GM19025 (cell line): ENCODE data around the gene NME3.

Experiments
- ATAC-seq: cut with Tn5 transposase; IDR thresholded peaks from one replicate; pipeline ENCODE4 v1.9.1; 2021; ENCODE audit warnings: mild to moderate bottlenecking, low read depth, moderate library complexity; ENCODE audit not compliant: unreplicated experiment

The NME3 gene

DNA sequence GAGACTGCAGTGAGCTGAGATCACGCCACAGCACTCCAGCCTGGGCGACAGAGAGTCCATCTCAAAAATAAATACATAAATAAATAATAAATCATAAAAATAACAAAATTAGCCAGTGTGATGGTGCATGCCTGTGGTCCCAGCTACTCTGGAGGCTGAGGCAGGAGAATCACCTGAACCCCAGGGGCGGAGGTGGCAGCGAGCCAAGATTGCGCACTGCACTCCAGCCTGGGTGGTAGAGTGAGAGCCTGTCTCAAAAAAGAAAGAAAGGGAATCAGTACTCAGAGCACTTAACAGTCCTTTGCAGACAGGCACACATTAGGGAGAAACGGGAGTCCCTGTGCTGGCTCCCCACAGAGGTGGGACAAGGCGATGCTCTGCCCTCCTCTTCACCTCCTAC is 40.3 kb downstream of the NME3 start:
- ATAC-seq = no peak

DNA sequence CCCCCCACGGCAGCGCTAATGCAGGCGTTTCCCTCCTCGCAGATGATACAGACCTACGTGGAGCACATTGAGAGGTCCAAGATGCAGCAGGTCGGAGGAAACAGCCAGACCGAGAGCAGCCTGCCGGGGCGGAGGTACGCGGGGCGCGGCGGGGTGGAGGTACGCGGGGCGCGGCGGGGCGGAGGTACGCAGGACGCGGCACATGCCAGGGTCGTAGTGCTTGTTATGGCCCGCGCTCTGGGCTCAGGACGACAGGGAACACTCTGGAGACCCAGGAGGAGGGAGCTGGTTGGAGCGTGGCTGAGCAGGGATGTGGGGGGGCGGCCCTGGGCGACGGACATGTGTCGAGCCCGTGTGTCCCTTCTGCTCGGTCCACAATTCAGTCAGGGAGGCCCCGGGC is 41.9 kb downstream of the NME3 start:
- no peak for ATAC-seq

DNA sequence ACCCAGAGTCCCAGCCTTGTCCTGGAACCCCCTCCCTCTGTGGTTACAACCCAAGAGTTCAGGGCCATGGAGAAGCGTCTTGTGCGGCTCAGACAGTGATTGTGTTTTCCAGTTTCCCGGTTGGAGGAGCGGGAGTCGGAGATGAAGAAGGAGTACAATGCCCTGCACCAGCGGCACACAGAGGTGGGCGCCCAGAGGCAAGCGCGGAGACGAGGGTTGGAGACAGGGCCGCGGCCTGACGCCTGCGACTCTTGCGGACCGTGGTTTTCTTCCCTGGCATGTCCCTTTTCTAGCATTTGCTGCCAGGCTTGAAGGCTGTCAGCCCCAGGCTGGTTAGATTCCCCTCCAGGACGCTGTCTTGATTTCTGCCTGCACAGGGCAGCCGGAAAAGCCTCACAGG is 42.3 kb downstream of the NME3 start:
- no peak for ATAC-seq

DNA sequence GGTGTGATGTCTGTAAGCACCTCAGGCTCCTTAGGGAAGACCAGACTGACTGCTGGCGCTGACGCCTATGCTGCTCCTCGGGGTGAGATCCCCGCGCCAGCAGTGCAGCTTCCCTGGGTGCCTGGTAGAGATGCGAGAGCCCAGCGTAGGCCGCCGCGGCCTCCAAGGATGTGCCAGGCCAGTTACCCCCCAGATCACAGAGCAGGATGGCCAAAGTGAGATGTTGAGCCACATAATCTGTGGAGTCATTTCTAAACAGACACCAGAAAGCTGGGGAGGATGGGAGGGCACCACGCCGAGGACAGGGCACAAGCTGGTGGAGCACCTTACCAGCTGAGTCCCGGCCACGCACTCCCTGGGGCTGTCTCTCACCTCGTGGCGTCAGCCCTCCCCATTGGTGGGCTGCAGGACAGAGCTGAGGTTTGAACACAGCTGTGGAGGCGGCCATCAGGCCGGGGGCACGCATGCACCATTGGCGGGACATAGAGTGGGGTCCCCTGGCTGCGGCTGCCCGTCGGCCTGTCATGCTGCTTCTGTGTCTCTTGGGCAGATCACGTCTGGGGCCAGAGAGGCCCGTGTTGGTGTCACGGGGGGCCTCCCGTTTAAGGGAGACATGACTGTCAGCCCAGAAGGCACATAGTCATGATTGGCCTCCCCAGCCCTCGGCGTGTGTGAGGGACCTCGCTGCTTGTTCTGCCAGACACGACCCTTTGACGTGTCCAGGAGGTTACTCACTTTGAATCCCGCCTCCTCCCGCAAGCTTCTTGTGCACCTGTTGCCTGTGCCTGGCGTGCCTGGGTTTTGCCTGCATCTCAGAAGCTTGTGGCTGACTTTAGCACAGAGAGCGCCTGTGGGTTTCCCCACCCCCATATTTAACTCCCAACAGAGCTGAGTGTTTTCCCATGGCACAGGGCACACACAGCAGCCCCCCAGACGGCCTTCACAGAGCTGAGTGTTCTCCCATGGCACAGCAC is 43.4 kb downstream of the NME3 start:
- no peak for ATAC-seq

DNA sequence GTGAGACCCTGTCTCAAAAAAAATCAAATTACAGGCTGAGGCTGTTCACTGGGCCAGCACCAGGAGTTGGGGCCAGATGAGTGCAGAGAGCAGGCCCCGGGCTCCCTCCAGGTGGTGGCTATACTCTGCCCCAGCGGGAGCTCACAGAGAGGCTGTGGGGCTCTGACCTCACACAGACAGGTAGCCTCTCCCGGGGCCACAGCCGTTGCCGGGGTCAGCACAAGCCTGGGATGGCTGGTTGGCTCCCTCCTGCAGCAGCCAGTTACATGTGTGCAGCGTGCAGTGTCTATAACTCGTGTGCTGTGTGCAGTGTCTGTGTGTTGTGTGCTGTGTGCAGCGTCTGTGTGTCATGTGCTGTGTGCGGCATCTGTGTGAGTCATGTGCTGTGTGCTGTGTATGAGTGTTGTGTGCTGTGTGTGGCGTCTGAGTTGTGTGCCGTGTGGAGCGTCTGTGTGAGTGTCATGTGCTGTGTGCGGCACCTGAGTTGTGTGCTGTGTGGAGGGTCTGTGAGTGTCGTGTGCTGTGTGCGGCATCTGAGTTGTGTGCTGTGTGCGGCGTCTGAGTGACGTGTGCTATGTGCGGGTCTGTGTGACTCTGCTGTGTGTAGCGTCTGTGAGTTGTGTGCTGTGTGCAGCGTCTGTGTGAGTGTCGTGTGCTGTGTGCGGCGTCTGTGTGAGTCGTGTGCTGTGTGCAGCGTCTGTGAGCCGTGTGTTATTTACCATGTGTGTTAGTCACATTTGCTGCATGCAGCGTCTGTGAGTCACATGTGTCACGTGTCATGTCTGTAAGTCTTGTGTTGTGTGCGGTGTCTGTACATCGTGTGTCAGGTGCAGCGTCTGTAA is 44.5 kb downstream of the NME3 start:
- ATAC-seq = no peak

DNA sequence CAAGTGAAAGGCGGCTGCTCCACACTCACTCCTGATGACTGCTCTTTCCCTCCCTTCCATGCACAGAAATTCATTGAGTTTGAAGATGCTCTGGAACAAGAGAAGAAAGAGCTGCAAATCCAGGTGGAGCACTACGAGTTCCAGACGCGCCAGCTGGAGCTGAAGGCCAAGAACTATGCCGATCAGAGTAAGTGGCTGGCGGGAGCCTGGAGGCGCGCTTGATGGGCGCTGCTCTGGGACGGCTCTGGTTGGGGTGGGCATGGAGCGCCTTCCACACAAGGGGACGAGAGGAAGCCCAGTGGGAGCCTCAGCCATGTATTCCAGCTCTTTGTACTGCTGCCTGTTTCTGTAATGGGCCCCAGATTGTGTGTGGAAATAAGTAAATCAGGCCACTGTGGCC is 46.9 kb downstream of the NME3 start:
- ATAC-seq = no peak

DNA sequence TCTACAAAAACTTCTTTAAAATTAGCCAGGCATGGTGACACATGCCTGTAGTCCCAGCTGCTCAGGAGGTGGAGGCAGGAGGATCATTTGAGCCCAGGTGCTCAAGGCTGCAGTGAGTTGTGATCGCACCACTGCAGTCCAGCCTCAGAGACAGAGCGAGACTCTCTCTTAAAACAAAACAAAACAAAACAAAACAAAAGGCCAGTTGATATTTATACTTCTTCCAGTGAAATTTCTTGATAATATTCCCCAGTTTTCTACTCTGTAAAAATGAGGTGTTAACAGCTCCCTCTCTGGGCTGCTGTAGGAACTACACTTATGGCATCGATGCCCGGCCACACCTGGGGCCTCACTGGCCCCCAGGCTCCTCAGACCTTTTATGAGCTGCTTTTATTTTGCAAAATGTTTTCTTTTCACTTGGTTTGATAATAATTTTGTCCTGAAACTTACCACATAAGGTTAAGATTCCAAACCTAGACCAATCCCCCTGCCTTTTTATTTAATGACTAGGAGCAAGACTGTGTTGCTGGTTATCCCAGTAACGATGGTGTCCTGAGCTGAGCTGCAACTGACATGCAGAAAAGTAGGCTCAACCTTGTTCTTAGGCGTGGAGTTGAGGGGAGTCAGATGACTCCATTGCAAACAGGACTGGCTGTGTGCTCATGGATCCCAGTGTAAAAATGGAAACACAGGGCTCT is 47.7 kb downstream of the NME3 start:
- no peak for ATAC-seq

DNA sequence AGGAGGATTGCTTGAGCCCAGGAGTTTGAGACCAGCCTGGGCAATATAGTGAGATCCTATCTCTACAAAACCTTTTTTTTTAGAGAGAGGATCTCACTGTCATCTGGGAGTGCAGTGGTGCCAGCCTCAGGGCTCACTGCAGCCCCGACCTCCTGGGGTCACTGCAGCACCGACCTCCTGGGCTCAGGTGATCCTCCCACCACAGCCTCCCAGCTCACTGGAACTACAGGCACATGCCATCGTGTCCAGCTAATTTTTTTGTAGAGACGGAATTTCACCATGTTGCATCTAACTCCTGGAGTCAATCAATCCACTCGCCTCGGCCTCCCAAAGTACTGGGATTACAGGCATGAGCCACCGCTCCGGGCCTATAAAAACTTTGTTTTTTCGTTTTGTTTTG is 50.0 kb downstream of the NME3 start:
- no peak for ATAC-seq
